Breast epithelium (tissue), 3 donors: ENCODE results near the gene RAP1GAP2.
"Not testable (repeated sequence)": the region's sequence is repeated elsewhere in the genome, so short reads cannot be mapped to it uniquely, and the experiment has no call there.

Source experiments
- POLR2A ChIP-seq: fragments of 450-650 bp; IDR thresholded peaks from one replicate; pipeline ENCODE4 v1.6.1; 2016; ENCODE audit warnings: antibody characterized with exemption, mild to moderate bottlenecking, moderate library complexity
- TF ChIP-seq, protein P1 (sequence below), 3 donors: fragments of 450-650 bp; IDR thresholded peaks; one replicate each; pipeline ENCODE4 v1.5.1; 2016 to 2017; ENCODE audit warnings: antibody characterized with exemption in 3 of 3, mild to moderate bottlenecking in 3 of 3, moderate library complexity in 3 of 3

DNA sequence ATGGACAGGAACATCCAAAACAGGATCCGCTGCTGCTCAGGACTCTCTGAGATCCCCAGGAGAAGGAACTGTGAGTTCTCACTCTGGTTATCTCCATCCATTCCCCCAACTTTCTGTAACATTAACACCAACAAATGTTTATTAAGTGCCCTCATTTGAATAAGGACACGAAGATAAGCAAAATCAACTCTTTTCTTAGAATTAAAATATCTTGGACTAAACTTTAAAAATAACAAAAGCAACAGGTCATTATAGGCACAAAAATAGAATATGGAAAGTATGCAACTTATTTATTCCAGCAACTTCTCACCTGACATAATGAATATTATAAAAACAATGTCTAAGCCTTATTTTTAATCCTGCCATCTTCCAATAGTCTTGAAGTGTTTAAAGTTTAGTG lies 267.3 kb downstream of the RAP1GAP2 start, which contains the start of gene OR1D5:
- TF ChIP-seq, protein P1, sequence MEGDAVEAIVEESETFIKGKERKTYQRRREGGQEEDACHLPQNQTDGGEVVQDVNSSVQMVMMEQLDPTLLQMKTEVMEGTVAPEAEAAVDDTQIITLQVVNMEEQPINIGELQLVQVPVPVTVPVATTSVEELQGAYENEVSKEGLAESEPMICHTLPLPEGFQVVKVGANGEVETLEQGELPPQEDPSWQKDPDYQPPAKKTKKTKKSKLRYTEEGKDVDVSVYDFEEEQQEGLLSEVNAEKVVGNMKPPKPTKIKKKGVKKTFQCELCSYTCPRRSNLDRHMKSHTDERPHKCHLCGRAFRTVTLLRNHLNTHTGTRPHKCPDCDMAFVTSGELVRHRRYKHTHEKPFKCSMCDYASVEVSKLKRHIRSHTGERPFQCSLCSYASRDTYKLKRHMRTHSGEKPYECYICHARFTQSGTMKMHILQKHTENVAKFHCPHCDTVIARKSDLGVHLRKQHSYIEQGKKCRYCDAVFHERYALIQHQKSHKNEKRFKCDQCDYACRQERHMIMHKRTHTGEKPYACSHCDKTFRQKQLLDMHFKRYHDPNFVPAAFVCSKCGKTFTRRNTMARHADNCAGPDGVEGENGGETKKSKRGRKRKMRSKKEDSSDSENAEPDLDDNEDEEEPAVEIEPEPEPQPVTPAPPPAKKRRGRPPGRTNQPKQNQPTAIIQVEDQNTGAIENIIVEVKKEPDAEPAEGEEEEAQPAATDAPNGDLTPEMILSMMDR (IDR thresholded peaks at IDR 0.05): not testable (repeated sequence)
- TF ChIP-seq POLR2A: not testable (repeated sequence)
